Upper lobe of left lung (tissue), 4 donors: Measurements from ENCODE around the gene SPIRE2.

ENCODE experiments used
- POLR2A ChIP-seq, 4 donors: fragments of 450-650 bp; IDR thresholded peaks; one replicate each; pipeline ENCODE4 v1.5.1; 2016 to 2017; ENCODE audit warnings: antibody characterized with exemption in 4 of 4, mild to moderate bottlenecking in 2 of 4
- POLR2AphosphoS5 ChIP-seq, 2 donors: sonication (generic); formaldehyde crosslinking; IDR thresholded peaks; one replicate each; pipeline ENCODE4 v1.5.1; 2017; ENCODE audit warnings: antibody characterized with exemption in 2 of 2
- TF ChIP-seq, protein P1 (sequence below), 6 experiments: fragments of 450-650 bp in 4 of 6; fragments of 200-600 bp in 2 of 6; sonication (generic) in 2 of 6; IDR thresholded peaks; one replicate each; pipeline ENCODE4 v1.5.1; 2016 to 2019; ENCODE audit warnings: antibody characterized with exemption in 6 of 6

DNA sequence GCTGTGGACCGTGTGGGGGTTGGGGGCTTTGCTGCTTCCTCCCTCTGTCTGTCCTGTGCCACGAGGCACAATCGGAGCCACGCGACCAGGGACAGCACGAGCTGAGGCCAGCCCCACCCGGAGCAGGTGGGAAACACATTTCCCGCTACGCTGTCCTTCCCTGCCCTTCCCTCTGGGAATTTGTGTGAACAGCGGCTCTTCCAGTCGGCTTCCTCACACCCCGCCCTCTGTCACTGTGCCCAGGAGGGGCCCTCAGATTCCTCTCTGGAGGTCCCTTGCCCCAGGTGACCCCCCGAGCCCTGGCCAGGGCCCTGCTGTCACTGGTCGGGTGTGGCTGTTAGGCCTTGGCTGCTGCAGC lies 19.6 kb downstream of the SPIRE2 start:
- TF ChIP-seq POLR2A (IDR thresholded peaks at IDR 0.05), result no peak
- TF ChIP-seq, protein P1, sequence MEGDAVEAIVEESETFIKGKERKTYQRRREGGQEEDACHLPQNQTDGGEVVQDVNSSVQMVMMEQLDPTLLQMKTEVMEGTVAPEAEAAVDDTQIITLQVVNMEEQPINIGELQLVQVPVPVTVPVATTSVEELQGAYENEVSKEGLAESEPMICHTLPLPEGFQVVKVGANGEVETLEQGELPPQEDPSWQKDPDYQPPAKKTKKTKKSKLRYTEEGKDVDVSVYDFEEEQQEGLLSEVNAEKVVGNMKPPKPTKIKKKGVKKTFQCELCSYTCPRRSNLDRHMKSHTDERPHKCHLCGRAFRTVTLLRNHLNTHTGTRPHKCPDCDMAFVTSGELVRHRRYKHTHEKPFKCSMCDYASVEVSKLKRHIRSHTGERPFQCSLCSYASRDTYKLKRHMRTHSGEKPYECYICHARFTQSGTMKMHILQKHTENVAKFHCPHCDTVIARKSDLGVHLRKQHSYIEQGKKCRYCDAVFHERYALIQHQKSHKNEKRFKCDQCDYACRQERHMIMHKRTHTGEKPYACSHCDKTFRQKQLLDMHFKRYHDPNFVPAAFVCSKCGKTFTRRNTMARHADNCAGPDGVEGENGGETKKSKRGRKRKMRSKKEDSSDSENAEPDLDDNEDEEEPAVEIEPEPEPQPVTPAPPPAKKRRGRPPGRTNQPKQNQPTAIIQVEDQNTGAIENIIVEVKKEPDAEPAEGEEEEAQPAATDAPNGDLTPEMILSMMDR (IDR thresholded peaks at IDR 0.05), result no peak
- no peak for TF ChIP-seq POLR2AphosphoS5 (IDR thresholded peaks at IDR 0.05)
